HepG2 (cell line): Measurements from ENCODE around the gene STIM1. TPM values are rescaled to one million over a fixed set of nuclear protein-coding genes. Genes with fewer than 3 reads are reported as not detected.

Experiments
- ATAC-seq: fragments of 200-7000 bp; cut with Tn5 transposase; 3 replicates; pipeline ENCODE4 v1.9.1; 2020; ENCODE audit warnings: mild to moderate bottlenecking, moderate library complexity
- BruUV-seq: library from RNA; stranded (reverse); fragments of 400-500 nt; replicated peaks from 2 replicates; lab custom pipeline; 2021; lab: Mats Ljungman, UMichigan
- CTCF ChIA-PET: fragments of 300-600 bp; formaldehyde crosslinking; extraction: SDS; loops from one replicate; lab custom pipeline; 2021; ENCODE audit warnings: low total read pairs, inconsistent platforms, low intra/inter-chr PET ratio; lab: Yijun Ruan, JAX
- POLR2A ChIA-PET: fragments of 350-600 bp; sonication (Branson Sonifier 250); formaldehyde crosslinking; loops from one replicate; lab custom pipeline; 2020; ENCODE audit warnings: antibody characterized with exemption, inconsistent platforms; lab: Yijun Ruan, JAX
- DNase-seq: peaks from one replicate; pipeline ENCODE4 v3.0.0-alpha.2; 2015; ENCODE audit warnings: low spot score
- FAIRE-seq: peaks from 3 replicates; lab custom pipeline; 2011; peaks lifted over from hg19 to GRCh38; lab: Jason Lieb, UNC
- H2AFZ ChIP-seq: one replicate; pipeline ENCODE4 v1.6.1; 2011; ENCODE audit warnings: low read length, inconsistent platforms
- H3K27ac ChIP-seq: fragments of 300-600 bp; 3 replicates; pipeline ENCODE4 v1.8.0; 2011; ENCODE audit warnings: mixed run types, mild to moderate bottlenecking, mixed read lengths, low read length, inconsistent platforms; ENCODE audit not compliant: insufficient read depth; ENCODE audit errors: extremely low read length
- H3K27me3 ChIP-seq, 2 experiments: fragments of 200-600 bp in 1 of 2; 2 replicates in 1 of 2; 3 replicates in 1 of 2; pipeline versions ENCODE4 v1.6.0 to v1.8.0; 2011; ENCODE audit warnings: low read length in 2 of 2, mild to moderate bottlenecking in 2 of 2, moderate library complexity in 2 of 2, inconsistent platforms in 1 of 2; ENCODE audit not compliant: insufficient read depth in 2 of 2, control insufficient read depth in 1 of 2
- H3K36me3 ChIP-seq, 2 experiments: fragments of 200-600 bp in 1 of 2; replicated peaks in 1 of 2; 2 replicates in 1 of 2; 3 replicates in 1 of 2; pipeline versions ENCODE4 v1.5.1 to v1.8.0; 2011; ENCODE audit warnings: low read length in 2 of 2, inconsistent platforms in 1 of 2; ENCODE audit not compliant: insufficient read depth in 2 of 2, control insufficient read depth in 1 of 2
- H3K4me1 ChIP-seq: 2 replicates; pipeline ENCODE4 v1.5.1; 2012; ENCODE audit warnings: low read length, inconsistent platforms; ENCODE audit not compliant: insufficient read depth
- H3K4me2 ChIP-seq: 2 replicates; pipeline ENCODE4 v1.6.0; 2011; ENCODE audit warnings: low read depth, low read length, inconsistent platforms
- H3K4me3 ChIP-seq, 3 experiments: fragments of 200-600 bp in 1 of 3; sonication (generic), shearing (Covaris generic) in 1 of 3; replicated peaks in 1 of 3; 2 replicates each; pipeline ENCODE4 v1.5.1; 2011 to 2016; ENCODE audit warnings: low read length in 3 of 3, inconsistent platforms in 2 of 3, low read depth in 2 of 3, mild to moderate bottlenecking in 2 of 3, control low read depth in 1 of 3, mixed read lengths in 1 of 3; ENCODE audit not compliant: insufficient read depth in 1 of 3
- H3K79me2 ChIP-seq: one replicate; pipeline ENCODE4 v1.6.1; 2011; ENCODE audit warnings: low read length, inconsistent platforms; ENCODE audit not compliant: insufficient read depth
- H3K9ac ChIP-seq: 2 replicates; pipeline ENCODE4 v1.6.0; 2011; ENCODE audit warnings: mild to moderate bottlenecking, low read depth, low read length, inconsistent platforms; ENCODE audit not compliant: insufficient read depth
- H3K9me3 ChIP-seq: 2 replicates; pipeline ENCODE4 v1.5.1; 2012; ENCODE audit warnings: mild to moderate bottlenecking, low read length
- H4K20me1 ChIP-seq: 2 replicates; pipeline ENCODE4 v1.6.0; 2011; ENCODE audit warnings: inconsistent platforms, mild to moderate bottlenecking, low read length, moderate library complexity; ENCODE audit not compliant: insufficient read depth
- EEA1 ChIP-seq: sonication (generic); formaldehyde crosslinking; IDR thresholded peaks from 2 replicates; pipeline ENCODE4 v1.5.1; 2020; ENCODE audit warnings: mild to moderate bottlenecking, missing genetic modification reagents, borderline replicate concordance
- ELF4 ChIP-seq: sonication (generic); formaldehyde crosslinking; IDR thresholded peaks from 2 replicates; pipeline ENCODE4 v1.5.0; 2020; ENCODE audit warnings: missing genetic modification reagents, mild to moderate bottlenecking, moderate library complexity, borderline replicate concordance
- KDM5A ChIP-seq: fragments of 200-600 bp; sonication (generic); IDR thresholded peaks from 2 replicates; pipeline ENCODE4 v1.7.0; 2018; ENCODE audit warnings: antibody characterized with exemption, mild to moderate bottlenecking, low read length, borderline replicate concordance
- PHF21A ChIP-seq: sonication (generic); formaldehyde crosslinking; IDR thresholded peaks from 2 replicates; pipeline ENCODE4 v1.5.0; 2020; ENCODE audit warnings: mild to moderate bottlenecking, missing genetic modification reagents
- SETDB1 ChIP-seq: sonication (generic); formaldehyde crosslinking; IDR thresholded peaks from 2 replicates; pipeline ENCODE4 v1.5.1; 2020; ENCODE audit warnings: missing genetic modification reagents, mild to moderate bottlenecking, borderline replicate concordance
- SOX13 ChIP-seq, 3 experiments: fragments of 450-650 bp in 1 of 3; sonication (generic) in 1 of 3; formaldehyde crosslinking in 1 of 3; IDR thresholded peaks in 2 of 3; conservative IDR thresholded peaks in 1 of 3; 2 replicates each; pipeline versions ENCODE4 v1.5.0 to v1.6.1; 2016 to 2020; ENCODE audit warnings: antibody characterized with exemption in 1 of 3, mild to moderate bottlenecking in 1 of 3, missing compliant biosample characterization in 1 of 3, missing genetic modification reagents in 1 of 3, moderate library complexity in 1 of 3
- ZC3H13 ChIP-seq: sonication (generic); formaldehyde crosslinking; IDR thresholded peaks from 2 replicates; pipeline ENCODE4 v1.8.1; 2023; ENCODE audit warnings: mild to moderate bottlenecking, missing genetic modification reagents, moderate library complexity
- ZKSCAN5 ChIP-seq: sonication (generic); formaldehyde crosslinking; IDR thresholded peaks from 2 replicates; pipeline ENCODE4 v1.5.1; 2020; ENCODE audit warnings: mild to moderate bottlenecking, missing genetic modification reagents
- ZNF431 ChIP-seq: sonication (generic); formaldehyde crosslinking; IDR thresholded peaks from 2 replicates; pipeline ENCODE4 v1.9.0; 2022; ENCODE audit warnings: missing genetic modification reagents, low read depth, mild to moderate bottlenecking, borderline replicate concordance
- ZSCAN29 ChIP-seq: sonication (generic); formaldehyde crosslinking; conservative IDR thresholded peaks from 2 replicates; pipeline ENCODE4 v1.4.0; 2020; ENCODE audit warnings: mild to moderate bottlenecking, missing genetic modification reagents
- WGBS: methylation state at CpG from one replicate; pipeline ENCODE4 v1.1.6; 2017; ENCODE audit warnings: low lambda C conversion rate; 5-methylcytosine and 5-hydroxymethylcytosine counted together
- in situ Hi-C: cut with HindIII; loops from 2 replicates; pipeline ENCODE4 v1.10.0; 2017; ENCODE audit warnings: low pct_unique_long_range_greater_than_20kb; ENCODE audit not compliant: extremely low pct_ligation_motif_present
- intact Hi-C: fragments of 100-400 bp; cut with micrococcal nuclease; formaldehyde crosslinking; loops from one replicate; pipeline ENCODE4 v1.10.0; 2022; ENCODE audit not compliant: unreplicated experiment
- polyA plus RNA-seq, 8 experiments: library from polyadenylated mRNA; depleted of rRNA in 3 of 8; stranded (reverse) in 7 of 8; unstranded in 1 of 8; fragments of >200 nt; fragmentation: Illumina TruSeq in 4 of 8; extraction: Trizol in 4 of 8; gene quantifications; 2 replicates each; pipeline versions ENCODE4 v1.2.1 to v1.2.3, GENCODE V29; 2011 to 2016; ENCODE audit warnings: low read depth in 4 of 8, missing spikeins in 1 of 8, mixed read lengths in 1 of 8; ENCODE audit not compliant: insufficient read depth in 1 of 8
- total RNA-seq, 5 experiments: library from RNA; depleted of rRNA; stranded (reverse); fragments of >200 nt; fragmentation: Illumina TruSeq; extraction: Trizol; gene quantifications; 2 replicates each; pipeline ENCODE4 v1.2.3, GENCODE V29; 2016; ENCODE audit warnings: low read depth in 1 of 5
- TF ChIP-seq, protein P1 (sequence below): sonication (generic); formaldehyde crosslinking; IDR thresholded peaks from 2 replicates; pipeline ENCODE4 v1.9.0; 2021; ENCODE audit warnings: missing genetic modification reagents, mild to moderate bottlenecking, borderline replicate concordance

STIM1 gene
- total and polyA plus RNA-seq, 2 of the 13 experiments (the other 11 are each of a cell fraction or from before 2014, with no cell fraction given), result 19.2 to 28.5 TPM

DNA sequence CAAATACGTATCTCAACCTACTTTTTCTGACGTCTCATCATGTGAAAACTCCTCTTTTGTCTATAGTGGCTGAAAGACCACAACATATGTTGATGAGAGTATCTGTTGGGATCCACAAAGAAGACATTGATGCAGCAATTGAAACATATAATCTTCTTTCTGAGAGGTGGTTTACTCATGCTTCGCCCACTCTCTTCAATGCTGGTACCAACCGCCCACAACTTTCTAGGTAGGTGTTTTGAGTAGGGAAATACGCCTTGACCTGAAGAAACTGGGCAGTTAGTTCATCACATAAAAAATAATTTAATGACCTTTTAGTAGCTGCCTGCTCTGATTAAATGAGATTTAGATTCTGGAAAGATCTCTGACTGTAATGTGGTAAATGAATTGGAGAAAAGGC is 256.4 kb downstream of the STIM1 start:
- Histone ChIP-seq H2AFZ (no peak overlapping the region), H3K27me3 (no peaks in the 10 kb centered on the region), H3K9ac (no peak overlapping the region), H3K4me3 (no peak overlapping the region), H3K27ac (no peak overlapping the region), H3K9me3 (no peaks in the 10 kb centered on the region), H3K4me2 (no peak overlapping the region), H3K79me2 (no peaks in the 10 kb centered on the region), H3K36me3 (peaks cover 3 to 42% of the 10 kb centered on the region in 2 experiments), H3K4me1 (no peaks in the 10 kb centered on the region), H4K20me1 (no peaks in the 10 kb centered on the region)
- DNase-seq, result no peak
- in situ Hi-C loops, result no loop called here
- FAIRE-seq, result no peak
- TF ChIP-seq ZSCAN29 (CRISPR knock-in tag) (no peak), ZNF431 (CRISPR knock-in tag) (no peak), EEA1 (CRISPR knock-in tag) (no peak), ZKSCAN5 (no peak), SETDB1 (CRISPR knock-in tag) (no peak), KDM5A (no peak)
- intact Hi-C loops, result no loop called here
- no peak for ATAC-seq
- POLR2A ChIA-PET, result no interaction called here
- CTCF ChIA-PET, result no interaction called here
- WGBS, result 79% methylated on average over 5 of the region's 5 CpGs
- no TSS peak for BruUV-seq

DNA sequence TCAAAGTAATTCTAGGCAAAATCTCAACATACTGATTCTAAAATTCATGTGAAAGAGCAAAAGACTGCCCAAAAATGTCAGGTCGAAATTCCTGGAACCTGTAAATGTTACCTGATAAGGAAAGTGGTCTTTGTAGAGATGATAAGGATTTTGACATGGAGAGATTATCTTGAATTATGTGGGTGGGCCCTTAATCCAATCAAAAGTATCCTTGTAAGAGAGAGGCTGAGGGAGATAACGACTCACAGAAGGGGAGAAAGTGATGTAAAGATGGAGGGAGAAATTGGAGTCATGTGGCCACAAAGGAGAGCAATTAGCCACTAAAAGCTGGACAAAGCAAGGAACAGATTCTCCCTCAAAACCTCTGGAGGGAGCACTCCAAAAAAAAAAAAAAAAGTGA is 259.7 kb downstream of the STIM1 start:
- in situ Hi-C loops, result no loop called here
- Histone ChIP-seq H3K27me3 (no peaks in the 10 kb centered on the region), H3K4me1 (no peaks in the 10 kb centered on the region), H4K20me1 (no peaks in the 10 kb centered on the region), H3K4me3 (no peak overlapping the region), H3K27ac (no peak overlapping the region), H3K36me3 (peaks cover 6 to 35% of the 10 kb centered on the region in 2 experiments; a peak in 4 of 5 replicates), H3K9me3 (no peaks in the 10 kb centered on the region), H3K9ac (no peak overlapping the region), H3K79me2 (no peaks in the 10 kb centered on the region), H2AFZ (no peak overlapping the region), H3K4me2 (no peak overlapping the region)
- whole genome bisulfite sequencing, result 94% methylated on average over 2 of the region's 2 CpGs
- TF ChIP-seq ZC3H13 (CRISPR knock-in tag) (no peak), ELF4 (CRISPR knock-in tag) (no peak), SOX13 (IDR thresholded peaks at IDR 0.05) (no peak), SOX13 (CRISPR knock-in tag; conservative IDR thresholded peaks at IDR 0.05 in 1 of 2, IDR thresholded peaks at IDR 0.05 in 1 of 2) (no peak), PHF21A (CRISPR knock-in tag) (no peak)
- TF ChIP-seq, protein P1, sequence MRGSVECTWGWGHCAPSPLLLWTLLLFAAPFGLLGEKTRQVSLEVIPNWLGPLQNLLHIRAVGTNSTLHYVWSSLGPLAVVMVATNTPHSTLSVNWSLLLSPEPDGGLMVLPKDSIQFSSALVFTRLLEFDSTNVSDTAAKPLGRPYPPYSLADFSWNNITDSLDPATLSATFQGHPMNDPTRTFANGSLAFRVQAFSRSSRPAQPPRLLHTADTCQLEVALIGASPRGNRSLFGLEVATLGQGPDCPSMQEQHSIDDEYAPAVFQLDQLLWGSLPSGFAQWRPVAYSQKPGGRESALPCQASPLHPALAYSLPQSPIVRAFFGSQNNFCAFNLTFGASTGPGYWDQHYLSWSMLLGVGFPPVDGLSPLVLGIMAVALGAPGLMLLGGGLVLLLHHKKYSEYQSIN (CRISPR knock-in tag), result no peak
- ATAC-seq (no peak), FAIRE-seq (no peak), DNase-seq (no peak)
- no TSS peak for BruUV-seq
- intact Hi-C loops, result no loop called here
- CTCF ChIA-PET, result no interaction called here
- POLR2A ChIA-PET, result no interaction called here
